T-helper 2 cell treated with Interferon-gamma antibody and Interleukin-4, amounts not matched to agents 100 ng/mL and 5 ng/mL, for 36 hours (primary cell): ENCODE data around the gene NAPA. TPM values are rescaled to one million over a fixed set of nuclear protein-coding genes. Genes with fewer than 3 reads are reported as not detected.

ENCODE experiments used
- intact Hi-C: fragments of 100-400 bp; cut with micrococcal nuclease; formaldehyde crosslinking; loops from one replicate; pipeline ENCODE4 v1.15.1; 2023
- total RNA-seq: library from RNA; stranded (reverse); gene quantifications from 2 replicates; pipeline ENCODE4 v1.2.3, GENCODE V29; 2022

NAPA gene
- total RNA-seq, 1 donor from 2014 or later = 89.2 TPM

DNA sequence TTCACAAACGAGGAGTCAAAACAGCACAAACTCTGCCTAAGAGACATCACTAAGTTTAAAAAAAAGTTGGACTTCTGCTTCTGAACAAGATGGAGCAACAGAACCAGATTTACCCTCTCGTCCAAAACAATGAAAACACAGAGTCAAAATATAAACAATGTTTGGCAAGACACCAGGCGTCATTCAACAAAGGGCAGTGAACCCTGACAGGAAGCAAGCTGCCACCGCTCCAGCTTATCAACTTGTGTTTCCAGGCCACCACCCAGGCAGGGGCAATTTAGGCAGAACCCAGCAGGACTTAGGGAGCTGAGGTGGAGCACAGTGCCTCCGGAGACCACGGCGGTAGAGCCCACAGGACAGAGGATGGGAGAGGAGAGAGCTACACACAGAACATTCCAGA lies 8.6 kb upstream of the NAPA start:
- intact Hi-C loops = no loop called here

DNA sequence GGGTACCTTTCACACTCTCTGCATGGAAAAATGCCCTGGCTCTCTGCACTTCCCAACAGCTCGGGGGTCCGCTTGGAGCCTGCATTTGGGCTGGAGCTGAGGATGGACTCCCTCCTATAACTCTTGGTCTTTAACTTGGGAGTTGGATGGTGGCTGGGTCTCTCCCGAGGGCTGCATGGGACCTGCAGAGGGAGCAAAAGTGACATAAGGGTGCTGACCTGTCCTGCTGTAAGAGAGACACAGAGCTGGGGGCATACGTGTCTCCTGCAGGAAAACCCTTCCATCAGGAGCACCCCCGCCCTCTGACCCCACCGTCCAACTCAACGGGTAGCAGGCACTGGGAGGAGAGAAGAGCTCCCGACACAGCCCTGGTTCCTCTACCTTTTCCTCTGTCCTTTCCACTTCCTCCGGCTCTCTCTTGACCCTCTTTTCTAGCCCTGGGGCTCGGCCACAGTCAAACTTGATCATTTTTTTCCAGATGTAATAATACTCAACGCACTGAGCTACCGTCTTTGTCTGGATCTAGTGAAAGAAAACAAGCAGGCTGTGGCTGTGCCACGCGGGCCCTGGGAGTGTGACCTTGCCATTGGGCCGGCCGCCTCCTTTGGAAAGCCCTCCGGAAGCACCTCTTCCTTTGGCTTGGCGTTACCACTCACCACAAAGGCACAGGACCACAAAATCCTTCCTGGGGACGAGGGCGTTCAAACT lies 6.8 kb upstream of the NAPA start:
- intact Hi-C loops = no loop called here

DNA sequence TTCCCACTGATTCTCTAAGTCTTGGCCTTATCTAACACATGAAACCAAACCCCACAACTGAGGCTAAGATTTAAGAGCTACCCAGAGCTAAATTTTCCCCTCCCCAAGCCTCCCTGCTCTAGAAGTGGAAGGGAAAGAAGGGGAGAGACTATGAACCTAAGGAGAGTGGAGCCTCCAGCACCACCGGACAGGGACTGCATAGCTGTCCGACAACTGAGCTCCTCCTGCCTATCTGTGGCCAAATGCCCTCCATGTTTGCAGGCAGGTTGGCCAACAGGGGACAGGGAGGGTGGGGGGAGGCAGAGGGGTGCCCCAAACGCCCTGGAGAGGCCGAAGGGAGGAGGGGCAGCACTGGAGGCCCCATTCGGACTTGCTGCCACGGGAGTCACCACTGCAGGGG lies 6.0 kb upstream of the NAPA start:
- intact Hi-C loops = no loop called here

DNA sequence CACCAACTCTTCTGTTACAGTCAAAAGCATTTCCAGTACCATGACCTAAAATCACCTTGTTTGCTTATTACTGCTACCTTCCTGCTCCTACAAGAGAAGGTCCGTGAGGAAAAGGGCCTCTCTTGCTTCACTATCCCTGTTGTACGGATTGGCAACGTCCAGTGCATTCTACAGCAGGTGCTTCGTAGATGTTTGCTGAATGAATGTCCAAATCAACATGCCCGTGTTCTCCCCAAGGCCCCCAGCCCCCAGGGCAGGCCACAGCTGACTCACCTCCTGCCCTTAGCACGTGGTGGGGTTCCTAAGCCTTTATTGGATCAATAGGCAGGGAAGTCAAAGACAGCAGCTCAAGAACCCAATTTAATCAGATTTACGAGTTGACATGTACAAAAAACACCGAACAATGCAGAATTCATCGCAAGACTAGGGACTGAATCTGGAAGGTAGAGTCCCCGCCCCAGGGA lies 5.5 kb upstream of the NAPA start:
- intact Hi-C loops = no loop called here

DNA sequence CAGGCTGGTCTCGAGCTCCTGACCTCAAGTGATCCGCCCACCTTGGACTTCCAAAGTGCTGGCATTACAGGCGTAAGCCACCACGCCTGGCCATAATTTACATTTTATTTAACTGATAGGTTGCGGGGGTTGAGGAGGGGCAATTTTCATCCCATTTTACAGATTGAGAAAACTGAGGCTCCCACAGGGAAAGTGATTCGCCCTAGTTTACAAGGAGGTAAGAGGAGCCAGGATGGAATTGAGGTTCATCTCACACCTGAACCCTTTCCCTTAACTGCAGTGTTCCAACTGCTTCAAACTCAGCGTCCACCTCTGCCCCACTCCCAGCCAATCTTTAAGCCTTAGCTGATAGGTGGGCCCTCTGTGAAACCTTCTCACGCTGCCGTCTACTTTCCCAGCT lies 4.0 kb upstream of the NAPA start:
- intact Hi-C loops = loop anchor here (5.0 kb wide), 2 partner anchors 178 to 1727 kb away; partner anchors contain the start of gene DMWD

DNA sequence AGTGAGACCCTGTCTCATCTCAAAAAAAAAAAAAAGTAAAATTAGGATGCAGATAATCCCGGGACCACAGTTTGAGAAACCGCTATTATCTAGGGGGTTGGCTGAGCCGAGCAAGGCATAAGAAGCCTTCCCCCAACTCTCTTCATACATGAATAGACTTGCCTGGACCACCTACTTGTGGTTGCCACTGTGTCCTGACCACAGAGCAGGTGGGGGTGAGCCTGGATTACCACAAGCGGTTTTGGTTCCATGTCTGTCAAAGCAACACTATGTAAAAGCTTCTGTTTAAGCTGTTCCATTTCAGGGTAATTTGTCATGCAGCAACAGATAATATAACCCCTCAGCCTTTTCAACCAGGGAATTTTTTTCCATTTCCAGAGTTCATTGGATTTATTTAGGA lies 3.3 kb upstream of the NAPA start:
- intact Hi-C loops = loop anchor here (5.0 kb wide), 2 partner anchors 179 to 1726 kb away; partner anchors contain the start of gene DMWD

DNA sequence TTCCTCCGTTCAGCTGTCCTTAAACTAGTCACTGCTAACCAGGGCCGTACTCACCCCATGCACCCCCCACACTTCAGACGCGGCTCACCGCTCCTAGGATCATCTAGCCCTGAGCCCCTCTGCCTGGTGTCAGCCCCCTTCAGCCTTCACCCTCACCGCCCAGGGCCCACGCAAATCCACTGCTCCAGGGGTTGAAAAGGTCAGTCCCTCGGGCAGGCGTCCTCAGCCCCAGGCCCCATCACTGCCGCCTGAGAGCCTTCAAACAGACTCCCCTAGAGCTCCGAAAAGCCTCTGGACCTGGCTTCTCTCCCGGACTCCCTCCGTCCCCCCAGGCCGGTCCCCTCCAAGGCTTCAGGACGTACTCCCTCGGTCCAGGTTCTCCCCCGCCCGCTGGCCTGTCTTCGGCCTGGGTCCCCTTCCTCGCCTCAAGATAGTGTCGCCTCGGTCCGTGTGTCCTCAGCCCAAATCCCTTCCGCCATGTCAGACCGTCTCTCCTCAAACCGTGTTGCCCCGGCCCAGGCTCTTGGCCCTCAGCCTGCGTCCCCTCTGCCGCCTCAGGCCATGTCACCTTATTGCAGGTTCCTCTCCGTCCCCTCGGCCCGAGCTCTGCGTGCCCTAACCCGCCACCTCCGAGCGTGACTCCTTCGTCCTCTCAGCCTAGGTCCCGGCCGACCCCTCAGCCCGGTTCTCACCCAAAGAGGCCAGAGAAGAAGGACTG lies 553 bp downstream of the NAPA start:
- intact Hi-C loops = loop anchor here (2.0 kb wide), 2 partner anchors 78 to 94 kb away; partner anchors contain the start of gene BICRA

DNA sequence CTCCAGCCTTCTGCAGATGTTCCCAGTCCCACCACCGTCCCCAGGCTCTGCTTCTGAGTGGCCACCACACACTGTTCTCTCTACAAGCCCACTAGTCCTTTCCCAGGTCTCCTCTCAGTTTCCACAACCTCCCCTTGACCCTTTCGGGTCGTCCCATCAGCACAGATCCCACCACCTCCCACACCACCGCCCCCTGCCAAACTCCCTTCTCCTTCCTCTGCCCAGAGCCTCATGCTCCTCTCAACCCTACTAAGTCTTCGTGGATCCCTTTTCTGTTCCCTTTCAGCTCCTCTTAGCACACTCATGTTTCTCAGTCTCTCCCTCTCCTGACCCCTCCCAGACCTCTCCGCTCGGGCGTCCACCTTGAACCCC lies 1.9 kb downstream of the NAPA start:
- intact Hi-C loops = no loop called here

DNA sequence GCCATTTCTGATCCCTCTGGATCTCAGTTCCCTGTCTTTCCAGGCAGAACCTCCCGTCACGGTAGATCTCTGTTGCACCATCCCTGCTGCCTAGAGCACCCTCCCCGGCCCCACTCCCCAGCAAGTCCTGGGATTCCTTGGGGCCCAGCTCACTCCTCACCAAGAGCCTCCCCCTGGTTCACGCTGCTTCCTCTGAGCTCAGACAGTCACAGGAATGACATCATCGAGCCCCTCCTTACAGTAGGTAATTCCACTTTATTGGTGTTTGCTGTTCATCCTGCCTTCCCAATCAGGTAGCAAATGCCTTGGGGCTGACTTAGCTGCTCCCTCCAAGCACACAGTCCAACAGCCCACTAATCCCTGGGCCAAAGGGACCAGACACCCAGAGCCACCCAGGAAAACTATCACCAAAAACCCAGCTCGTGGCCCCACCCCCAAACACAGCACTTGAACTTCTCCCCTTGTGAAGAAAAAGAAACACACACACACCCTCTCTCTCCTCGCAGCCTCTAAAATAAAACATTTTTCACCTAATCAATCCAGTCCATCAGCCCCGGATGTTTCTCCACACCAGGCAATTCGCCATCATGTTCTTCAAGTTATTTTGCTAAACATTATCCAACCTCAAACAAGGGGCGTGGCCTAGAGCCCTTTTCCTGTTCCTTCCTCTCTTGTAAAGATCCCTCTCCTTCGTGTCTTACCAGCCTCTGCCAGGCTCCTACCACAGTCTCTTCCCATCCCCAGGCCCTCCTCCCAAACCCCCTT lies 2.5 kb downstream of the NAPA start:
- intact Hi-C loops = no loop called here

DNA sequence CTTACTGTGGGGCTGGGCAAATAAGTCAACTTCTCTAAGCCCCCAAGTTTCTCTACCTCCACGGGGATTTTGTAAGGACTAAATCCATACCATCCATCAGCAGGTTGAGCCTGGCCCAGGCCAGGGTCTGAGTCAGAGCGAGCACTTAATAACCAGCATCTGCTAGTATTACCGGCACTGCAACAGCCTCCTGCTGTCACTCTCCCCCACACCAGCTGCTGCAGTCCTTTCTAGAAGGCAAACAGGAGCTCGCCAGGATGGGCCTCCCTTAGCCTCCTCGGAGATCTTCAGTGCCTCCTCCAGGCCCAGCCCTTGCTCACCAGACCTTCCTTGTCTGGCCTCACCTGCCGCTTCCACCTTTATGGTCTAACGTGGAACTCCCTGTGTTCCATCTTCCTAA lies 3.2 kb downstream of the NAPA start:
- intact Hi-C loops = no loop called here

DNA sequence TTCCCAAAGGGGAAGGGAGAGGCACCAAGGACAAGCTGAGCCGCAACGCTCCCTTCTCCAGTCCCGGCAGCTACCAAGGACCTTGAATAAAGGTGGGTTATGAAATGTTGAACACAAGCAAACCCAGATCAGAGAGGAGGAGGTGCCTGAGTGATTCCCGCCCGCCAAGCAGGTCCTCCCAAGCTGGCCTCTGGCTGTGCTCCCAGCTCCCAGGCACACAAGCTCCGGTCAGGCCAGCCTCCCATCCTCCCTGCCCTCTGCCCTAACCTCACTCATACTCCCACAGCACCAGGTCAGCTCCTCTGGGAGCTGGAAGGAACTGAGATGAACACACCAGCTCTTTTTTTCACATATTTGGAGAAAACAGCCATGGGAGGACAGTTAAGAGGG lies 3.7 kb downstream of the NAPA start:
- intact Hi-C loops = no loop called here

DNA sequence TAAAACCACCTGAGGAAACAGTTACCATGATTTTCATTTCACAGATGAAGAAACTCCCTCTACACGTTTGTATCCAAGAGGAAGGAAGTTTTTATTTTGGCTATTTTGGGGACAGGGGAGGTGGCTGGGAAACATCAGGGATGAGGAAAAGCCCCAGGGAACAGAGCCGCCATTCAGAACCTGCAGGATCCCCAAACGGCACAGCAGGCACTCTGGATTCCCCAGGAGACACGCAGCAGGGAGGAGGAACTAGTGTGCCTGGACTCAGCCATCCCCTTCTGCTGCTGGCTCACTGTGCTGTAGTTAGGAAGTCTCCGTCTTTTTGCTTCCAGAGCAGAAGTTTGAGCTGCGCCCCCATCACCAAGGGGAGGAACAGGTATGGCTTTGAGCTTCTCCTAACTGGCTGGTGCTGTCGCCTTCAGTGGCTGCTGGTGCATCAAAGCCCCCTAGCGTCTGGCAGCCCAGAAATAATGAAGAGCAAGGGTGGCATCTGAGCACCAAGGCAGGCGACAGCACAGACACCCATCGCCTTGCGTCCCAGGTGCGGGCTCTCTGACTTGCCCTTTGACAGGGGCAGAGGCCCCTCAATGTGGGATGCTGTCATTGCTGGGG lies 4.2 kb downstream of the NAPA start:
- intact Hi-C loops = no loop called here

DNA sequence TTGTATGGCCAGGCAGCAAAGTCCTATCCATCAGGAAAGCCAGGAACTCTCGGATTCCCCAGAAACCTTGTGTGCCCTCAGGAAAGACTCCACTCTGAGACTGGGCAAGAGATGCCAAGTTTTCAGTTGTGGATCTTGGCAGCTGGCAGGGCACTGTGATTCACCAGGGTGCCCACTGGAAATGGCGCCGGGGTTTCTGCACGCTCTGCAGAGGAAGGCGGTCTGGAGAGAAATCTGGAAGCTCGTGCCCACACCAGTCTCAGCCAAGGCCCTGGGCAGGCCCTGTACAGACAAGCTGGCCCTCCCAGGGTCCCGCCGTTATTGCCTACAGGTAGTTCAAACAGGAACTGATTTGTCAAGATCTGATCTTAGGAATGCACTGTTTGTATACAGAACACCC lies 4.9 kb downstream of the NAPA start:
- intact Hi-C loops = no loop called here

DNA sequence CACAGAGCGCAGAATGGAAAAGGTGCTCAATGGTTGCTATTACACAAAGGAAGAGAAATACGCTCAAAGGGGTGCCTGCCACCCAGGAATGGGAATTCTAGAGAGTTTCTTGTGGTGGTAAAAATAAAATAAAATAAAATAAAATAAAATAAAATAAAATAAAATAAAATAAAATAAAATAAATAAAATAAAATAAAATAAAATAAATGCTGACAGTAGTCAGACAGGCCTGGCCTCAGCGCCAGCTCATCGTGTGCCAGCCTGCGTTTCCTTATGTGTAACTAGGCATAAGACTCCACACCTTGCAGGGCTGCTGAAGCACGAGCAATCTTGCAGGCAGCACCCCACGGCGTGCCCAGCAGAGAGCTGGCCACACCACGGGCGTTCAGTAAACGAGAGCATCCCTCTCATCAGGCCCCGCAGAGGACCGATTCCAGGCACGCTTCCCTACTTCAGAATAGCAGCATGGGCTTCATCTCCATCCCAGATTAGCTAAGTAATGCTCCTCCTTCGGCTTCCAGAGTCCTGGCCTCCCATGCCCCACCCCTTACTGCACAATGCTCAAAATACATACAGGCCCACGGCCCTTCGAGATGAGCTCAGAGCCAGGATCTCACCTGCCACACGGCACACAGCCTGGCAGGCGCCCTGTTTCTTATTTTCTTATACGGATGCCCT lies 5.6 kb downstream of the NAPA start:
- intact Hi-C loops = no loop called here

DNA sequence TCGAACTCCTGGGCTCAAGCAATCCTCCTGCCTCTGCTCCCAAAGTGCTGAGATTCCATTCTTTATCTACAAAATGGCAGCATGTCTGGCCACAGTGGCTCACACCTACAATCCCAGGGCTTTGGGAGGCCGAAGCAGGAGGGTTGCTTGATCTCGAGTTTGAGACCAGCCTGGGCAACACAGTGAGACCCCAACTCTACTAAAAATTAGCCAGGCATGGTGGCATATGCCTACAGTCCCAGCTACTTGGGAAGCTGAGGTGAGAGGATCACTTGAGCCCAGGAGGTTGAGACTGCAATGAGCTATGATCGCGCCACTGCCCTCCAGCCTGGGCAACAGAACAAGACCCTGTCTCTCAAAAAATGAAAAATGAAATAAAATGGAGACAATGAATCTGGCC lies 6.1 kb downstream of the NAPA start:
- intact Hi-C loops = no loop called here

DNA sequence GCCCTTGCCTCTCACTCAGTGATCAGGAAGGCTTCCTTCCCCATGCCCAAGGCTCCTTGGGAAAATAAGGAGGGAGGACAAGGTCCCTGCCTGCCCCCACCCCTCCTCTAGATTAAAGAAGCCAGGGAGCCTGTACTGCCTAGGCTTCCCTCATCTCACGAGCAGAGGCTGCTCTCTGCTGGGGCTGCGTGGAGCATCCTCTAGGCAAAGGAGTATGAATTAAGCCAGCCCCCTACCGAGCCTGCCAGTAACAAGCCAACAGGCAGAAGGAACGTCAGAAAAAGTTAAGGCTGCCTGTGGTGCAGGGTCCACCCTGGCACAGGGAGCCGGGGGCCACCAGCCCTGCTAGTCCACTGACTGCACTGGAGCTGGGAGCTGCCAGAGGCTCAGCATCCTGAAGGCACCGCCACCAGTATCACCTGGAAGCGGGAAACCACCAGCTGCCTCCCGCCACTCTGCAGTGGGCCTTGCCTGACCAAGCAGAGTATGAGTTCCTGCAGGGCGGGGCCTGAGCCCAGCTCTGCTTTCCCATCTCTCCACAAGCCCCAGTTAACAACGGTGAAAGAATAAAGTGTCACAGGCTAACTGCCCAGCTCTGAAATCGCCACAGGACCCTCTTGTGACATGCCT lies 6.8 kb downstream of the NAPA start:
- intact Hi-C loops = no loop called here

DNA sequence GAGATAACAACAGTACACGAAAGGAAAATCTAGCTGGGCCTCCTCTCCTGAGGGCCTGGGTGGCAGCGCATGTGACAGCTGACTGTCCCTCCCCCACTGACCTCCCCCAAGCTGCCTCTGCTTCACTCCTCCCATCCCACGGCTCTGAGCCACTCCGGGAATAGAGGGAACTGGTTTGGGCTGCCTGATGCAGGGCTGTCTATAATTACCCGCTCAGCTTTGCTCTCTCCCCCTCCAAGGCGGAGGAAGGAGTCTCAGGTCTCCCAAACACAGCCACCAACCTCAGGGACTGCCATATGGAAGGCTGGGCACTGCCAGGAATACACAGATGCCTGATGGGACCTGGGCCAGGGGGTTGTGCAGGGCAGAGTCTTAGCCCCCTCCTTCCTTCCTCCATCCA lies 7.9 kb downstream of the NAPA start:
- intact Hi-C loops = no loop called here

DNA sequence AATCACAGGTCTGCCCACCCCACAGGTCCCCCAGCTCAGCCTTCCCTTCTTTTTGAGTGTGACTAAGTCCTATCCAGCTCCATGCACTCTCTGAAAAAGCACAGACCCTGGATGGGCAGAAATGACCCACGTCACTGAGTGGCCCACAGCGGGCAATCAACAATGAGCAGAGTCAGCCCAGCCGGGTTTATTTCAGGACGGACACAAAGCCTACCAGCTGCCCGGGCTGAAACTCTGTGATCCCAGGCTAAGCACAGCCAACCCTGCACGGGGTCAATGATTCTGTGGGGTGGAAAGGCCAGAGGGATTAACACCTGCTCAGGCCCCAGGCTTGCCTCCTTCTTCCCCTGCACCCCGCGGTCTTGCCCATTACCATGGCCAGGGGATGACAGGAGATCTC lies 8.4 kb downstream of the NAPA start:
- intact Hi-C loops = no loop called here

DNA sequence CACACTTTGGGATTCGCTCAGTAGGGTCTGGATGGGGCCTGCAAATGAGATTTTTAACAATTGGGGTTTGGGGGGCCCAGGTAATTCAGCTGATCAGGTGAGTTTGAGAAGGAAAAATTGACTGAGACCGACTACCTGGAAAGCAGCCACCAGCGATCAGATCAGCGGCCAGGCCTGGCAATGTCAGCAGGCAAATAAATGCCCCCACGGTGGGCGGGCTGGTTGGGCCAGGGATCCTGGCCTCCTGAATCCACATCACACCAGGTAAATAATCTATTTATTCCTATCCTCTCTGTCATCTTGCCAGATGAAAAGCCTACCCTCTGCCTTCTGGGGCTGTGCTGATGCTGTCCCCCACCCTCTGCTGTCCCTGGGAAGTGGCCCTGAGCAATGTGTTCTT lies 9.4 kb downstream of the NAPA start:
- intact Hi-C loops = no loop called here

DNA sequence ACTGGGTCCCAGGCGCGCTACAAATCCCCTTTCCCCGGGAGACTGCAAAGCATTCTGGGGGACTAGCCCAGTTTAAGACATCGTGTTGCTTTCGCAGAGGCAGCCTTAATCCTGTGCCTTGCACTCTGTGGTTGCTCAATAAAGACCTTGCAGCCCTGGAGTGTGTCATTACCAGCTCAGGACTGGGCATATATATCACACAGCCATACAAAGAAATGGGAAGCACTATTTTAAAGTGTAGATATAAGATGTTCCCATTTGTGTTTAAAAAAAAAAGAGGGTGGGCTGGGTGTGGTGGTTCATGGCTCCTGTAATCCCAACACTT lies 11.1 kb downstream of the NAPA start:
- intact Hi-C loops = no loop called here
